K562 (cell line): ENCODE data around the gene TNFSF4. TPM values are rescaled to one million over a fixed set of nuclear protein-coding genes. Genes with fewer than 3 reads are reported as not detected.

Source experiments
- ATAC-seq: fragments of 200-7000 bp; cut with Tn5 transposase; 3 replicates; pipeline ENCODE4 v1.9.1; 2020; ENCODE audit warnings: moderate library complexity
- BruUV-seq: library from RNA; stranded (reverse); fragments of 400-500 nt; replicated peaks from 2 replicates; lab custom pipeline; 2021; lab: Mats Ljungman, UMichigan
- CTCF ChIA-PET: fragments of 300-600 bp; formaldehyde crosslinking; extraction: SDS; loops from one replicate; lab custom pipeline; 2021; ENCODE audit warnings: low intra/inter-chr PET ratio; lab: Yijun Ruan, JAX
- POLR2A ChIA-PET: fragments of 300-600, 350-650 bp; sonication (Branson Sonifier 250); formaldehyde crosslinking; extraction: SDS; loops from one replicate; lab custom pipeline; 2021; ENCODE audit warnings: antibody characterized with exemption, inconsistent platforms; lab: Yijun Ruan, JAX
- DNase-seq, 4 experiments: peaks; one replicate each; pipeline versions ENCODE4 v3.0.0 to v3.0.0-alpha.2; 2011 to 2018; ENCODE audit warnings: low spot score in 3 of 4, mixed read lengths in 3 of 4; ENCODE audit errors: extremely low read depth in 1 of 4
- FAIRE-seq: peaks from 2 replicates; lab custom pipeline; 2011; peaks lifted over from hg19 to GRCh38; lab: Jason Lieb, UNC
- H2AFZ ChIP-seq: 2 replicates; pipeline ENCODE4 v1.6.0; 2011; ENCODE audit warnings: low read depth, low read length, control low read depth, inconsistent platforms
- H3K27ac ChIP-seq: fragments of 200-600 bp; 3 replicates; pipeline ENCODE4 v1.8.0; 2011; ENCODE audit warnings: low read depth, mild to moderate bottlenecking, control low read depth, inconsistent platforms, low read length, moderate library complexity, mixed read lengths; ENCODE audit errors: extremely low read depth
- H3K27me3 ChIP-seq, 2 experiments: fragments of 300-600 bp in 1 of 2; 2 replicates in 1 of 2; 3 replicates in 1 of 2; pipeline versions ENCODE4 v1.6.0 to v1.8.0; 2011; ENCODE audit warnings: inconsistent platforms in 2 of 2, low read length in 2 of 2, mild to moderate bottlenecking in 1 of 2, mixed read lengths in 1 of 2, moderate library complexity in 1 of 2; ENCODE audit not compliant: control insufficient read depth in 2 of 2, insufficient read depth in 2 of 2
- H3K36me3 ChIP-seq: fragments of 300-600 bp; 3 replicates; pipeline ENCODE4 v1.8.0; 2011; ENCODE audit warnings: mild to moderate bottlenecking, low read length, inconsistent platforms; ENCODE audit not compliant: control insufficient read depth, insufficient read depth
- H3K4me1 ChIP-seq, 2 experiments: fragments of 200-600 bp in 1 of 2; replicated peaks in 1 of 2; 2 replicates in 1 of 2; 3 replicates in 1 of 2; pipeline versions ENCODE4 v1.5.1 to v1.8.0; 2011; ENCODE audit warnings: inconsistent platforms in 2 of 2, low read length in 2 of 2, mild to moderate bottlenecking in 1 of 2, mixed read lengths in 1 of 2, moderate library complexity in 1 of 2; ENCODE audit not compliant: control insufficient read depth in 2 of 2, insufficient read depth in 2 of 2
- H3K4me2 ChIP-seq: 2 replicates; pipeline ENCODE4 v1.6.1; 2011; ENCODE audit warnings: low read length, control low read depth, inconsistent platforms, mixed read lengths; ENCODE audit not compliant: insufficient read depth
- H3K4me3 ChIP-seq: fragments of 200-600 bp; sonication (generic), shearing (Covaris generic); 2 replicates; pipeline ENCODE4 v1.5.1; 2016; ENCODE audit warnings: control low read depth, inconsistent platforms
- H3K79me2 ChIP-seq: fragments of 200-600 bp; 3 replicates; pipeline ENCODE4 v1.8.0; 2011; ENCODE audit warnings: low read length, inconsistent platforms; ENCODE audit not compliant: control insufficient read depth, insufficient read depth
- H3K9ac ChIP-seq, 2 experiments: 2 replicates each; pipeline versions ENCODE4 v1.6.0 to v1.6.1; 2011; ENCODE audit warnings: low read depth in 2 of 2, low read length in 2 of 2, control low read depth in 1 of 2, inconsistent platforms in 1 of 2, mild to moderate bottlenecking in 1 of 2, mixed read lengths in 1 of 2; ENCODE audit not compliant: insufficient read depth in 1 of 2
- H3K9me1 ChIP-seq: one replicate; pipeline ENCODE4 v1.6.0; 2011; ENCODE audit warnings: inconsistent platforms, mild to moderate bottlenecking, low read length, moderate library complexity; ENCODE audit not compliant: control insufficient read depth, insufficient read depth
- H3K9me3 ChIP-seq: replicated peaks from 2 replicates; pipeline ENCODE4 v1.5.1; 2011; ENCODE audit warnings: low read depth, low read length, inconsistent platforms; ENCODE audit not compliant: control insufficient read depth, insufficient read depth
- H4K20me1 ChIP-seq: replicated peaks from 2 replicates; pipeline ENCODE4 v1.6.1; 2011; ENCODE audit warnings: low read length, inconsistent platforms, mixed read lengths; ENCODE audit not compliant: control insufficient read depth, insufficient read depth
- RAD21 ChIP-seq, 2 experiments: fragments of 250-450 bp in 1 of 2; fragments of 450-650 bp in 1 of 2; sonication (Bioruptor Pico) in 1 of 2; formaldehyde crosslinking in 1 of 2; IDR thresholded peaks in 1 of 2; conservative IDR thresholded peaks in 1 of 2; 2 replicates each; pipeline versions ENCODE4 v1.4.0 to v1.8.0; 2020 to 2022; ENCODE audit warnings: mild to moderate bottlenecking in 2 of 2, moderate library complexity in 1 of 2
- WGBS: fragments of 100-300 bp; shearing (Covaris generic); methylation state at CpG from one replicate; pipeline ENCODE4 v1.1.6; 2016; ENCODE audit warnings: low coverage, mixed read lengths; ENCODE audit not compliant: insufficient coverage; ENCODE audit errors: missing lambda C conversion rate; 5-methylcytosine and 5-hydroxymethylcytosine counted together
- in situ Hi-C: fragments of 300-500 bp; cut with MboI; formaldehyde crosslinking; loops from 4 replicates; pipeline ENCODE4 v1.15.0; 2018; ENCODE audit warnings: inconsistent platforms, mixed read lengths
- intact Hi-C: fragments of 100-400 bp; cut with micrococcal nuclease; formaldehyde crosslinking; loops from 2 replicates; pipeline ENCODE4 v1.14.2; 2022
- polyA plus RNA-seq, 8 experiments: library from polyadenylated mRNA; depleted of rRNA in 4 of 8; stranded (reverse) in 5 of 8; unstranded in 3 of 8; fragments of >200 nt; fragmentation: Nextera tagmentation in 2 of 8; fragmentation: Illumina TruSeq in 1 of 8; extraction: Ambion mirVana in 2 of 8; extraction: Trizol in 1 of 8; gene quantifications; 2 replicates each; pipeline versions ENCODE4 v1.2.1 to v1.2.3, GENCODE V29; 2011 to 2014; ENCODE audit warnings: inconsistent platforms in 1 of 8, missing spikeins in 1 of 8
- total RNA-seq, 7 experiments: library from RNA; depleted of rRNA in 6 of 7; stranded (reverse); fragments of >200 nt in 6 of 7; fragmentation: Illumina TruSeq in 2 of 7; extraction: Trizol in 2 of 7; gene quantifications; 2 replicates each; pipeline versions ENCODE4 v1.2.1 to v1.2.3, GENCODE V29; 2011 to 2021; ENCODE audit warnings: low replicate concordance in 1 of 7
- TF ChIP-seq, protein P1 (sequence below): sonication (generic); formaldehyde crosslinking; IDR thresholded peaks from 2 replicates; pipeline ENCODE4 v1.8.1; 2023; ENCODE audit warnings: mild to moderate bottlenecking, missing genetic modification reagents
- TF ChIP-seq, protein P2 (sequence below), 2 experiments: fragments of 450-650 bp; formaldehyde crosslinking in 1 of 2; IDR thresholded peaks; 2 replicates each; pipeline versions ENCODE4 v1.4.0 to v1.6.1; 2014 to 2020; ENCODE audit warnings: mild to moderate bottlenecking in 2 of 2, borderline replicate concordance in 1 of 2, low read depth in 1 of 2
- TF ChIP-seq, protein P3 (sequence below), 3 experiments: IDR thresholded peaks in 2 of 3; conservative IDR thresholded peaks in 1 of 3; 2 replicates each; pipeline ENCODE4 v1.5.1; 2011 to 2012; ENCODE audit warnings: low read length in 3 of 3, mild to moderate bottlenecking in 3 of 3, control low read depth in 2 of 3, improper control_type of control experiment in 1 of 3, inconsistent platforms in 1 of 3, low read depth in 1 of 3, mixed read lengths in 1 of 3, moderate library complexity in 1 of 3; ENCODE audit not compliant: insufficient read depth in 2 of 3

TNFSF4 gene
- total and polyA plus RNA-seq, 9 of the 15 experiments (the other 6 are each of a cell fraction or from before 2014, with no cell fraction given): 0.08 to 0.23 (median 0.15) TPM; not detected in 1

DNA sequence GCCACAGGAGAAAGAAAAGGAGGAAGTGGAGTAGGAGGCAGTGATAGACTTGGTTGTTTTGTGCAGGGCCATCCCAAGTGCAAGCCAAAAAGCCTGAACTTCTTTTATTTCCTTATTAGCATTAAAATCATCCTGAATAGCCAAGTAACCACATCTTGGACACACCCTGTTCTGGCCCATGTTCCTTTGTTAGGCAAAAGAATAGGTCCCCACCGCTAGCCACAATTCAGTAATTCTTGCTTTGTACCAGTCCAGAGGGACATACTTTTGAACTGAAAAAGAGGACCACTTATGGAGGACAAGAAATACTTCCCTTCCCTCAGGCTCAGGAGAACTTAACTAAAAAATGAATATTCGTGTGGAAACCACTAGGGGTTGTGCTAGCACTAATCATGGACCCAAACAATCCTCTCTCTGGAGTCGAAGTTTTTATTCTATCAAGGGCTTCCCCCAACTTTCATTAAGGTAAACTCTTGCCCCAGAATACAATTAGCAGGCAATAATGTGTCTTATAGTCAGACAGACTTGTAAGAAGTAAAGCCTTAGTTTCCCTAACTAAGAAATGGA is 19.4 kb downstream of the TNFSF4 start:
- no peak overlapping the region for H3K9ac ChIP-seq
- in situ Hi-C loops (no loop called here), intact Hi-C loops (no loop called here)
- WGBS: 0% methylated on average over 3 of the region's 3 CpGs
- no peaks in the 10 kb centered on the region for H3K9me1 ChIP-seq
- no peak overlapping the region for H3K27ac ChIP-seq
- ATAC-seq (peak; percentile 63; the same call in 1 of the 3 replicates), DNase-seq (peak in 1 of 4 experiments; percentile 11), FAIRE-seq (no peak)
- no peaks in the 10 kb centered on the region for H4K20me1 ChIP-seq
- no peaks in the 10 kb centered on the region for H3K79me2 ChIP-seq
- H3K4me1 ChIP-seq: no peaks in the 10 kb centered on the region
- H3K4me3 ChIP-seq: no peak overlapping the region
- H3K27me3 ChIP-seq: 0 out of 5 replicates have a peak, but pooled peaks cover 0 to 3% of the 10 kb centered on the region in 2 experiments
- no peak overlapping the region for H2AFZ ChIP-seq
- ChIA-PET CTCF (no interaction called here), POLR2A (no interaction called here)
- no peak overlapping the region for H3K4me2 ChIP-seq
- BruUV-seq: no TSS peak
- no peaks in the 10 kb centered on the region for H3K9me3 ChIP-seq
- TF ChIP-seq, protein P1, sequence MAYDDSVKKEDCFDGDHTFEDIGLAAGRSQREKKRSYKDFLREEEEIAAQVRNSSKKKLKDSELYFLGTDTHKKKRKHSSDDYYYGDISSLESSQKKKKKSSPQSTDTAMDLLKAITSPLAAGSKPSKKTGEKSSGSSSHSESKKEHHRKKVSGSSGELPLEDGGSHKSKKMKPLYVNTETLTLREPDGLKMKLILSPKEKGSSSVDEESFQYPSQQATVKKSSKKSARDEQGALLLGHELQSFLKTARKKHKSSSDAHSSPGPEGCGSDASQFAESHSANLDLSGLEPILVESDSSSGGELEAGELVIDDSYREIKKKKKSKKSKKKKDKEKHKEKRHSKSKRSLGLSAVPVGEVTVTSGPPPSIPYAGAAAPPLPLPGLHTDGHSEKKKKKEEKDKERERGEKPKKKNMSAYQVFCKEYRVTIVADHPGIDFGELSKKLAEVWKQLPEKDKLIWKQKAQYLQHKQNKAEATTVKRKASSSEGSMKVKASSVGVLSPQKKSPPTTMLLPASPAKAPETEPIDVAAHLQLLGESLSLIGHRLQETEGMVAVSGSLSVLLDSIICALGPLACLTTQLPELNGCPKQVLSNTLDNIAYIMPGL (CRISPR knock-in tag): no peak
- TF ChIP-seq, protein P2, sequence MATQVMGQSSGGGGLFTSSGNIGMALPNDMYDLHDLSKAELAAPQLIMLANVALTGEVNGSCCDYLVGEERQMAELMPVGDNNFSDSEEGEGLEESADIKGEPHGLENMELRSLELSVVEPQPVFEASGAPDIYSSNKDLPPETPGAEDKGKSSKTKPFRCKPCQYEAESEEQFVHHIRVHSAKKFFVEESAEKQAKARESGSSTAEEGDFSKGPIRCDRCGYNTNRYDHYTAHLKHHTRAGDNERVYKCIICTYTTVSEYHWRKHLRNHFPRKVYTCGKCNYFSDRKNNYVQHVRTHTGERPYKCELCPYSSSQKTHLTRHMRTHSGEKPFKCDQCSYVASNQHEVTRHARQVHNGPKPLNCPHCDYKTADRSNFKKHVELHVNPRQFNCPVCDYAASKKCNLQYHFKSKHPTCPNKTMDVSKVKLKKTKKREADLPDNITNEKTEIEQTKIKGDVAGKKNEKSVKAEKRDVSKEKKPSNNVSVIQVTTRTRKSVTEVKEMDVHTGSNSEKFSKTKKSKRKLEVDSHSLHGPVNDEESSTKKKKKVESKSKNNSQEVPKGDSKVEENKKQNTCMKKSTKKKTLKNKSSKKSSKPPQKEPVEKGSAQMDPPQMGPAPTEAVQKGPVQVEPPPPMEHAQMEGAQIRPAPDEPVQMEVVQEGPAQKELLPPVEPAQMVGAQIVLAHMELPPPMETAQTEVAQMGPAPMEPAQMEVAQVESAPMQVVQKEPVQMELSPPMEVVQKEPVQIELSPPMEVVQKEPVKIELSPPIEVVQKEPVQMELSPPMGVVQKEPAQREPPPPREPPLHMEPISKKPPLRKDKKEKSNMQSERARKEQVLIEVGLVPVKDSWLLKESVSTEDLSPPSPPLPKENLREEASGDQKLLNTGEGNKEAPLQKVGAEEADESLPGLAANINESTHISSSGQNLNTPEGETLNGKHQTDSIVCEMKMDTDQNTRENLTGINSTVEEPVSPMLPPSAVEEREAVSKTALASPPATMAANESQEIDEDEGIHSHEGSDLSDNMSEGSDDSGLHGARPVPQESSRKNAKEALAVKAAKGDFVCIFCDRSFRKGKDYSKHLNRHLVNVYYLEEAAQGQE (IDR thresholded peaks at IDR 0.05; ENCODE audit: borderline replicate concordance): 0 out of 2 replicates have a peak, but pooled peaks have one; percentile 5
- TF ChIP-seq, protein P2 (CRISPR knock-in tag; IDR thresholded peaks at IDR 0.05; ENCODE audit: low read depth): no peak
- TF ChIP-seq, protein P3, sequence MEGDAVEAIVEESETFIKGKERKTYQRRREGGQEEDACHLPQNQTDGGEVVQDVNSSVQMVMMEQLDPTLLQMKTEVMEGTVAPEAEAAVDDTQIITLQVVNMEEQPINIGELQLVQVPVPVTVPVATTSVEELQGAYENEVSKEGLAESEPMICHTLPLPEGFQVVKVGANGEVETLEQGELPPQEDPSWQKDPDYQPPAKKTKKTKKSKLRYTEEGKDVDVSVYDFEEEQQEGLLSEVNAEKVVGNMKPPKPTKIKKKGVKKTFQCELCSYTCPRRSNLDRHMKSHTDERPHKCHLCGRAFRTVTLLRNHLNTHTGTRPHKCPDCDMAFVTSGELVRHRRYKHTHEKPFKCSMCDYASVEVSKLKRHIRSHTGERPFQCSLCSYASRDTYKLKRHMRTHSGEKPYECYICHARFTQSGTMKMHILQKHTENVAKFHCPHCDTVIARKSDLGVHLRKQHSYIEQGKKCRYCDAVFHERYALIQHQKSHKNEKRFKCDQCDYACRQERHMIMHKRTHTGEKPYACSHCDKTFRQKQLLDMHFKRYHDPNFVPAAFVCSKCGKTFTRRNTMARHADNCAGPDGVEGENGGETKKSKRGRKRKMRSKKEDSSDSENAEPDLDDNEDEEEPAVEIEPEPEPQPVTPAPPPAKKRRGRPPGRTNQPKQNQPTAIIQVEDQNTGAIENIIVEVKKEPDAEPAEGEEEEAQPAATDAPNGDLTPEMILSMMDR (IDR thresholded peaks at IDR 0.05 in 2 of 3, conservative IDR thresholded peaks at IDR 0.05 in 1 of 3; ENCODE audit: insufficient read depth in 2 of 3, low read depth in 1 of 3, low read length in 3 of 3): peak in 2 of 3 experiments; percentile 6 to 43; a peak in 4 of 6 replicates
- TF ChIP-seq RAD21 (CRISPR knock-in tag; conservative IDR thresholded peaks at IDR 0.05 in 1 of 2, IDR thresholded peaks at IDR 0.05 in 1 of 2): peak in 1 of 2 experiments; percentile 52; a peak in 2 of 4 replicates
- H3K36me3 ChIP-seq: no peaks in the 10 kb centered on the region
